GM13976 (cell line): ENCODE measurements around the gene CCDC195.

Experiments
- DNase-seq: peaks from one replicate; pipeline ENCODE4 v3.0.0; 2012; ENCODE audit warnings: low spot score
- in situ Hi-C: fragments of 300-500 bp; cut with MboI; formaldehyde crosslinking; loops from one replicate; pipeline ENCODE4 v1.12.0; 2022; ENCODE audit warnings: low sequenced_read_pairs, mixed read lengths, inconsistent platforms; ENCODE audit not compliant: unreplicated experiment
- TF ChIP-seq, protein P1 (sequence below): IDR thresholded peaks from 2 replicates; pipeline ENCODE4 v1.5.1; 2012; ENCODE audit warnings: borderline replicate concordance, mild to moderate bottlenecking; ENCODE audit not compliant: insufficient read depth; ENCODE audit errors: extremely low read depth, missing control alignments, control extremely low read depth

Gene CCDC195

DNA sequence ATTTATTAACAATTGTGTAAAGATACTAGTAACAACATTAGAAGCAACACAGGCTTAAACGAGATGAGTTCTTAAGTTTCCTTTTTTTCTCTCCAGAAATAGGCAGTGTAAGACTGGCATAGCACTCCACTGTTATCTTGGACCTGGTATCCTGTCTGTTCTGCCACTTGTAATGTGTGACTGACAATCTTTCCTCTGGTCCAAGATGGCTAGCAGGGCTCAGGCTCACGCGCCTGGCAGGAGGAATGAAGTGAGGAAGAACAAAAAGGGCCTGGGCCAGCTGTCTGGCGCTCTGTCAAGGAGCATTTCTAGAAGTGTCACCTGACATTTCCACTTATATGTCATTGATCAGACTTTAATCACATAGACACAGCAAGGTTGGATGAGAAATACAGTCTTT, 31.6 kb upstream of the CCDC195 start:
- in situ Hi-C loops = no loop called here

DNA sequence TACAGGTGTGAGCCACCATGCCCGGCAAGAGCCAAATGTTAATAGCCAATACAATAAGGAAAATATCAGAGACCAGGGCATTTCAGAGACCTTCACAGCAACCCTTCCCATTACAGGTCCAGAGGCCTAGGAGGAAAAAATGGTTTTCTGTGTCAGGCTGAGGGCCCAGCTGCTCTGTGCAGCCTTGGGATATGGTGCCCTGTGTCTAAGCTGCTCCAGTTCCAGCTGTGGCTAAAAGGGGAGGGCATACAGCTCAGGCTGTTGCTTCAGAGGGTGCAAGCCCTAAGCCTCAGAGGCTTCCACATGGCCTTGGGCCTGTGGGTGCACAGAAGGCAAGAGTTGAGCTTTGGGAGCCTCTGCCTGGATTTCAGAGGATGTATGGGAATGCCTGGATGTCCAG, 20.1 kb upstream of the CCDC195 start:
- in situ Hi-C loops = no loop called here
- no peak for DNase-seq
- TF ChIP-seq, protein P1, sequence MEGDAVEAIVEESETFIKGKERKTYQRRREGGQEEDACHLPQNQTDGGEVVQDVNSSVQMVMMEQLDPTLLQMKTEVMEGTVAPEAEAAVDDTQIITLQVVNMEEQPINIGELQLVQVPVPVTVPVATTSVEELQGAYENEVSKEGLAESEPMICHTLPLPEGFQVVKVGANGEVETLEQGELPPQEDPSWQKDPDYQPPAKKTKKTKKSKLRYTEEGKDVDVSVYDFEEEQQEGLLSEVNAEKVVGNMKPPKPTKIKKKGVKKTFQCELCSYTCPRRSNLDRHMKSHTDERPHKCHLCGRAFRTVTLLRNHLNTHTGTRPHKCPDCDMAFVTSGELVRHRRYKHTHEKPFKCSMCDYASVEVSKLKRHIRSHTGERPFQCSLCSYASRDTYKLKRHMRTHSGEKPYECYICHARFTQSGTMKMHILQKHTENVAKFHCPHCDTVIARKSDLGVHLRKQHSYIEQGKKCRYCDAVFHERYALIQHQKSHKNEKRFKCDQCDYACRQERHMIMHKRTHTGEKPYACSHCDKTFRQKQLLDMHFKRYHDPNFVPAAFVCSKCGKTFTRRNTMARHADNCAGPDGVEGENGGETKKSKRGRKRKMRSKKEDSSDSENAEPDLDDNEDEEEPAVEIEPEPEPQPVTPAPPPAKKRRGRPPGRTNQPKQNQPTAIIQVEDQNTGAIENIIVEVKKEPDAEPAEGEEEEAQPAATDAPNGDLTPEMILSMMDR = no peak

More for the DNA sequence above, 31.6 kb upstream of the CCDC195 start:
- TF ChIP-seq, protein P1 = no peak
- no peak for DNase-seq

DNA sequence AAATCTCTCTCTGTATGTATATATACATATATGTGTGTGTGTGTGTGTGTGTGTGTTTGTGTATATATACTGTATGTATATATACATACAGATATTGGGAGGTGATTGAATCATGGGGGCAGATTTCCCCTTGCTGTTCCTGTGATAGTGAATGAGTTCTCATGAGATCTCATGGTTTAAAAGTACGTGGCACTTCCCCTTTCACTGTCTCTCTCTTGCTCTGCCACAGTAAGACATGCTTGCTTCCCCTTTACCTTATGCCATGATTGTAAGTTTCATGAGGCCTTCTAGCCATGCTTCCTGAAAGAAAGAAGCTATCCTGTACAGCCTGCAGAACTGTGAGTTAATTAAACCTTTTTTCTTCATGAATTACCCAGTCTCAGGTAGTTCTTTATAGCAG, 18.8 kb upstream of the CCDC195 start:
- in situ Hi-C loops = no loop called here
- TF ChIP-seq, protein P1 = no peak

DNA sequence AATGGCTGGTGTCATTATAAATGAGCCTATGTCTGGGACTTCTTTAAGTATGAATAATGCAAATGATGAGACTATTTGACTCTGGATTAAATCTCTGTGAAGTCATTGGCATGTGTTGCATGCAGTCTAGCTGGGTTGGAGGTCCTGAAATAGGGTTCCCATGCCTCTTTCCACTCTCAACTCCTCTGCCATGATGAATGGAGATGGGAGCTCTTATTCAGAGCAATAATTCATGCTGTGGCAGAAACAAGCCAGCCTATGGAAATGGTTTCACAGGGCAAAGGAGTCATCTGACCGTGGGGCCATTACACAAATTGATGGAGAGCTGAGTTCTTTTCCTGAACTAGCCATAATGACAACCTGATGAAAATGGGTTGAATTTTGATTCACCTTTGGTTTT, 15.5 kb upstream of the CCDC195 start:
- in situ Hi-C loops = no loop called here
- DNase-seq = no peak
- TF ChIP-seq, protein P1 = no peak

More for the DNA sequence above, 18.8 kb upstream of the CCDC195 start:
- DNase-seq = no peak

DNA sequence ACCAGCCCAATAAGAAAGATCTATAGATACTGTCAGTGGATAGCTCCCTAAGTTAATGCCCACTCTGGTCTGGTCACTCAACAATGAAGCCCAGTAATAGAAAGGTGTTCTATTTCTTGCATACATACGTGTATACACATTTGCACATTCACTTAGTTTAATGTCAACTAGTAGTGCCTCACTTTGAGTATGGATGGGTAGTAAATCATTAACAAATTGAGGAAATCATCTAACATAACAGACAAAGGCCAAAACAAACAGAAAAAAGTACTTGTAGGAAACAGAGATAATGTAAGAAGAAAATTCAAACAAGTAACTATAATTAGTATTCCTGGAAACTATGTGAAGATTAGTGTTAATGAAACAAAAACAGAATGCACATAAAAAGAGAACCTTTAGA, 13.3 kb upstream of the CCDC195 start:
- in situ Hi-C loops = no loop called here
- TF ChIP-seq, protein P1 = no peak

DNA sequence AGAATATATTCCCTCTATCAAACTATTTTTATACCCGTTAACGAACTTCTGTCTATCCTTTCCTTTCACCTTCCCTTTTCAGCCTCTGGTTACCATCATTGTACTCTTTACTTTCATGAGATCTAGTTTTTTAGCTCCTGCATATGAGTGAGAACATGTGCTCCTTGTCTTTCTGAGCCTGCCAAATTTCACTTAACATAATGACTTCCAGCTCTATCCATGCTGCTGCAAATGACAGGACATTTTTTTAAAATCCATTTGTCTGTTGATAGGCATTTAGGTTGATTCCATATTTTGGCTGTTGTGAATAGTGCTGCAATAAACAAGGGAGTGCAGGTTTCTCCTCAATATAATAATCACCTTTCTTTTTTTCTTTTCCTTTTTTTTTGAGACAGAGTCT, 8.2 kb upstream of the CCDC195 start:
- in situ Hi-C loops = no loop called here
- DNase-seq = no peak
- TF ChIP-seq, protein P1 = no peak

More for the DNA sequence above, 13.3 kb upstream of the CCDC195 start:
- no peak for DNase-seq
